ENCODE data around the gene TAF4.

TAF4 gene

GRCh38 chr20:62042025-62042820 is 23.5 kb downstream of the TAF4 start:
- DNase-seq: no peak

- no peak for DNase-seq
These were observed 24.7 kb downstream of the TAF4 start for GRCh38 chr20:62040933-62041332.

GRCh38 chr20:62040381-62040922 is 25.2 kb downstream of the TAF4 start:
- DNase-seq: no peak

DNA sequence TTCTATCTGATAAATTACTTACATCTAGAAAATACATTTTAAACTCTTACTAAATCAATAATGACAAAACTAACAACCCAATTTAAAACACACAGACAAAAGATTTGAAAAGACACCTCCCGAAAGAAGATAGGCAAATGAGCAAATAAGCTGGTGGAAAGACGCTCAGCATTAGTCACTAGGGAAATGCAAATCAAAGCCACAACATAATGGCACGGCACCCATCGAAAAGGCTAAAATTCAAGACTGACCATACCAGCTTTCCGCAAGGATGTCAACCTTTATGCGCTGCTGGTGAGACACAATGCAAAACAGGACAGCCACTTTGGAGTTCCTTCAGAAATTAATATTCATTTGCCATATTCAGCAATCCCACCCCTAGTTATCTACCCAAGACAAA is 25.9 kb downstream of the TAF4 start:
- no peak for DNase-seq

GRCh38 chr20:62032609-62033368 is 32.9 kb downstream of the TAF4 start:
- DNase-seq: no peak

- no peak for DNase-seq
These were observed 34.1 kb downstream of the TAF4 start for GRCh38 chr20:62031462-62032092.

GRCh38 chr20:62030834-62031434 is 34.7 kb downstream of the TAF4 start:
- no peak for DNase-seq

- DNase-seq: no peak
These were observed 35.3 kb downstream of the TAF4 start for GRCh38 chr20:62030357-62030756.

GRCh38 chr20:62029949-62030348 is 35.7 kb downstream of the TAF4 start:
- DNase-seq: no peak

GRCh38 chr20:62029296-62029695 is 36.4 kb downstream of the TAF4 start:
- DNase-seq: no peak

DNA sequence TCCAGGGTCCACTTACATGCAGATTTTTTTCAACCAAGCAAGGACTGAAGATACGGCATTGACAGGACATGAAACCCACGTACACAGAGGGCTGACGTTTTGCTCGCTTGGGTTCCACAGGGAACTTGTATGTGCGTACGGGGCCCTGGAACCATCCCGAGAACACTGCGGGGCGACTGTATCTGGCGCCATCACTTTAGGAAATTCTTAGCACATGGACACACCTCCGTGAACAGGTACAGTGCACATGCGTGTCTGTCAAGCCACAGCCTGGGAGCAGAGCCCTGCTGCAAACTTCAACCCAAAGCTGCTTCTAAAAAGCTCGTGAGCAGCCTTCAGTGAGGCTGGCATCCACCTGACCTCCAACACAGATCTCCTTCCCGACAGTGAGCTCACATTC is 37.3 kb downstream of the TAF4 start:
- no peak for DNase-seq

- DNase-seq: no peak
These were observed 37.9 kb downstream of the TAF4 start for GRCh38 chr20:62027698-62028321.

DNA sequence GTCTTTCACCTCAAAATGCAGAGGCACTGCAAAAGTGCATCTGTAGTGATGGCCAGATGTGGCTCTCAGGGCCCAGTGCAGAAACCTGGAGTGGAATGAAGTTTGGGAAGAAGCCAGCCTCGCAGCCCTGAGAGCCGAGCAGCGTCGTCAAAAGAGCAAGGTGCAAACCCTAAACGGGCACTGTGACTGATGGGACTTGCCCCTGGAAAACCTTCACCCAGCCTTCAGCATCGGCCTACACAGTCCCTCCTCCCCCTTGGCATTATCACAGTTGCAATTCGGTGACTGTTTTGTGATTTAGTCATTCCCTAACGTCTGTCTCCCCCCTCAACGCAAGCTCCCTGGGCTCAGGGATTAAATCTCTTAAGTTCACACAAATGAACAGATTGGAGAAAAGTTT is 38.6 kb downstream of the TAF4 start:
- DNase-seq: no peak

- no peak for DNase-seq
These were observed 39.2 kb downstream of the TAF4 start for GRCh38 chr20:62026564-62026856.

GRCh38 chr20:62025832-62026563 is 39.7 kb downstream of the TAF4 start:
- no peak for DNase-seq

- DNase-seq: no peak
These were observed 40.3 kb downstream of the TAF4 start for GRCh38 chr20:62025394-62025793.

- no peak for DNase-seq
These were observed 41.7 kb downstream of the TAF4 start for GRCh38 chr20:62023935-62024334.

DNA sequence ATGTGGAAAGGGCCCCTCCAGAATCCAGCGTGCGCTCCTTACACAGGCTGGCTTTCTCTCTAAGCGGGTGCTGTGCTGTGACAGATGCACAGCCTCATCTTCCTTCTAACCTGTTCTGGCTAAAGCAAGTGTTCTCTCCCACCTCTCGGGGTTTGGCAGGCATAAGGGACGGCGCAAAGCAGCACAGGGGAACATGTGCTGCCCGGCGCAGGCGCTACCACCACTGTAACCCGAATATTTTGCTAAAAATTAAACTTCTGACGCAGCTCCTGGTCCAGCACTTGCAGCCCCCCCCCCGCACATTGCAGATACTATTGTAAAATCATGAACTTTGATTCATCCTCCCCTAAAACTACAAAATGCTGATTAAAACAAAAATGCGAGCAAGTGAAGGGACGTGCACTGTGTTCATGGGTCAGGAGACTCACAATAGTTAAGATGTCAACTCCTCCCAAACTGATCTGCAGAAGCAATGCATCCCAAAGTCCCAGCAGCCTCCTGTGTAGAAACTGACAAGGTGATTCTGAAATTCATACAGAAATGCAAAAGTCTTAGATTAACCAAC is 43.0 kb downstream of the TAF4 start:
- DNase-seq: no peak

DNA sequence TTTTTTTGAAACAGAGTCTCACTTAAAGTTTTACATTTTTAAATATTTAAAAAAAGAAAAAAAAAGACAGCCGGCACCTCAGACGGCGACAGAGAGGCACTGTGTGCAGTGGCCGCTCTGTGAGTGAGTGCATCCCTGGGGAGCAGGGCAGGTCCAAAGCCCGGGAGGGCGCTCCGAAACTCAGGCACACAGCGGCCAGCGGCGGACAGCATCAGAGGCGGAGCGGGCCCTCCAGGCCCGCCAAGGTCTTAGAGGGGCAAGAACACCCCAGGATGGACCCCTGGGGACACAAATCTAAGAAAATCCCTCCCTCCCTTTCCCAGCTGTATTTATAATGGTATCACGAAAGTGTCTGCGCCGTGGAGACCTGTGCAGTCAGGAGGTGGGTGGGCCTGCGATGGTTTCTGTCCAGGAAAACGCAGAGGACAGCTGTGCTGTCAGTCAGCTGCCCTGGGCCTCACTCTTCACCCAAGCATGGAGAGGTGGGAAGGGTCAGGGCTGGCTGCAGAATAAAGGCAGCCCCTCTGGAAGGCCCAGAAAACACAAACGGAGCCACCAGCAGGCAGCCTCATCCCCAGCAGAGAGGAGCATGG is 43.8 kb downstream of the TAF4 start:
- DNase-seq: no peak

DNA sequence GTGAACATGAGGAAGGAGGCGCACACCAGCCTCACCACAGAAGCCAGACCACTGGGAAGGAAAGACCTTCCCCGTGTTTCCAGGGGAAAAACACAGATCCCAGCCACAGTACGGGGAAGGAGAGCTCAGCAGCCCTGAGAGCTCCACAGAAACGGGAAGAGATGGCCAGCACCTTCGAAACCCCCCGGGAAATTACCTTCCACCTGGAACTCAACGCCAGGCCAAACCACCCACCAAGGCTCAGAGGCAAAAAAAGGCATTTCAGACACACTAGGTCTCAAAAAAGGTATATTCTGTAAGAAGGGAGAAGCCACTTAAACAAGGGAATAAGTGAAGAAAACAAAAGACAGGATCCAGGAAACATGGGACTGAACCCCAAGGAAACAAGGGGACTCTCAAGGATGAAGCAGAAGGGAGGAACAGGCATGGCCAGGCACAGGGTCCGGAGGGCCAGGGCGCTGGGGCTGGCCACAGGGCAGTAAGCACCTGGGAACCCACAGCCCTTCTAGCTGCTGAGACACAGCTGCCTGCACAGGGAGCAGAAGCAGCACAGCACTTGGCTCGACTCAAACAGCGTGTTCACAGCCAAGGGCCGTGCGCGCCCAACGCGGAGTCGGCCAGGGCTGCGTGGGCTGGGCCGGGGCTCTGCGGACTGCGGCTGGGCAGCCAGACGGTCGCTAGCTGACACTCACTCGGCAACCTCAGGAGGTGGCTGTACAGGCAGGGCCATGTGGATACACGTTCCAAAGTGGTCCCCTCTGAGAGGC is 44.6 kb downstream of the TAF4 start:
- no peak for DNase-seq
